Thyroid gland (tissue), 4 donors: Measurements from ENCODE around the gene CLCN2. TPM values are rescaled to one million over a fixed set of nuclear protein-coding genes. Genes with fewer than 3 reads are reported as not detected.

ENCODE experiments used
- DNase-seq, 2 donors: peaks; one replicate each; pipeline ENCODE4 v3.0.0-alpha.2; 2019
- H3K27ac ChIP-seq, 3 donors: fragments of 200-600 bp; sonication (generic); 1 replicate in 2 of 3; 2 replicates in 1 of 3; pipeline ENCODE4 v1.5.1; 2016 to 2019; ENCODE audit warnings: mild to moderate bottlenecking in 1 of 3, moderate library complexity in 1 of 3
- H3K27me3 ChIP-seq: fragments of 200-600 bp; sonication (generic); one replicate; pipeline ENCODE4 v1.5.1; 2019
- H3K36me3 ChIP-seq, 2 donors: fragments of 200-600 bp; sonication (generic); one replicate each; pipeline ENCODE4 v1.5.1; 2016 to 2019
- H3K4me1 ChIP-seq, 2 donors: fragments of 200-600 bp; sonication (generic); one replicate each; pipeline ENCODE4 v1.5.1; 2017 to 2019
- H3K4me3 ChIP-seq, 3 donors: fragments of 200-600 bp; sonication (generic); replicated peaks in 1 of 3; 1 replicate in 2 of 3; 2 replicates in 1 of 3; pipeline ENCODE4 v1.5.1; 2016; ENCODE audit warnings: mild to moderate bottlenecking in 1 of 3
- H3K9me3 ChIP-seq: fragments of 200-600 bp; sonication (generic); one replicate; pipeline ENCODE4 v1.5.1; 2017
- POLR2A ChIP-seq, 2 donors: fragments of 450-650 bp; IDR thresholded peaks; one replicate each; pipeline ENCODE4 v1.6.1; 2017; ENCODE audit warnings: antibody characterized with exemption in 2 of 2, mild to moderate bottlenecking in 2 of 2, moderate library complexity in 1 of 2
- WGBS, 2 donors: methylation state at CpG; one replicate each; pipeline ENCODE4 v1.1.5; 2017; 5-methylcytosine and 5-hydroxymethylcytosine counted together
- intact Hi-C: fragments of 100-400 bp; cut with DNase I; formaldehyde crosslinking; loops from one replicate; pipeline ENCODE4 v1.15.1; 2023
- total RNA-seq, 4 donors: library from RNA; depleted of rRNA; stranded (reverse); fragments of >200 nt; gene quantifications; one replicate each; pipeline ENCODE4 v1.2.3, GENCODE V29; 2016
- TF ChIP-seq, protein P1 (sequence below), 6 experiments: fragments of 200-600 bp in 3 of 6; fragments of 450-650 bp in 3 of 6; sonication (generic) in 3 of 6; IDR thresholded peaks; one replicate each; pipeline ENCODE4 v1.5.1; 2016 to 2019; ENCODE audit warnings: antibody characterized with exemption in 6 of 6, mild to moderate bottlenecking in 2 of 6, inconsistent platforms in 1 of 6, moderate library complexity in 1 of 6

CLCN2 gene
- total RNA-seq, 4 donors from 2014 or later = 4.3 to 7.6 (median 5.2) TPM

DNA sequence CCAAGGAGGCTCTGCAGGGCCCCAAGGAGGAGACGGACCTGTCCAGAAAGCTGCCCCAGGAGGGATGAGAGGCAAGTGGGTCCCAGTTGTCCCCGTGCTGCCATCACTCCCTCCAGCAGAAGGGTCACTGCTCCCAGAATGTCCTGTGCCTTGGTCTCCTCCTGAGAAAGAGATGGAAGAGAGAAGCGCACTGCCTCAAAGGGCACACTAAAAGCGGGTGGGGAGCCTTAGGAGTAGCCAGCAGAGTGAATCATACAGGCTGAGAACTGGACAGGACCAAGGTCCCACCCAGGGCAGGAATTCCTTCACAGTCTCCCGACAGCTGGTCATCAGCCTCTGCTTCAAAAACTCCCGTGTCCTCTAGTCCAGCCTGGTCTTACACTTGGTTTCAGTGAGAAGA, 12.0 kb upstream of the CLCN2 start:
- 79 to 85% methylated on average over 6 of the region's 6 CpGs for WGBS, 2 donors
- Histone ChIP-seq H3K27me3 (no peaks in the 10 kb centered on the region), H3K4me3 (no peak overlapping the region), H3K4me1 (peaks cover 14 to 23% of the 10 kb centered on the region in 2 donors), H3K36me3 (peaks cover 0 to 1% of the 10 kb centered on the region in 2 donors), H3K9me3 (no peaks in the 10 kb centered on the region), H3K27ac (no peak overlapping the region)
- intact Hi-C loops = loop anchor here (5.0 to 10.0 kb wide), 2 partner anchors 139 to 171 kb away; no protein-coding TSS in a partner anchor
- DNase-seq = no peak
- TF ChIP-seq, protein P1, sequence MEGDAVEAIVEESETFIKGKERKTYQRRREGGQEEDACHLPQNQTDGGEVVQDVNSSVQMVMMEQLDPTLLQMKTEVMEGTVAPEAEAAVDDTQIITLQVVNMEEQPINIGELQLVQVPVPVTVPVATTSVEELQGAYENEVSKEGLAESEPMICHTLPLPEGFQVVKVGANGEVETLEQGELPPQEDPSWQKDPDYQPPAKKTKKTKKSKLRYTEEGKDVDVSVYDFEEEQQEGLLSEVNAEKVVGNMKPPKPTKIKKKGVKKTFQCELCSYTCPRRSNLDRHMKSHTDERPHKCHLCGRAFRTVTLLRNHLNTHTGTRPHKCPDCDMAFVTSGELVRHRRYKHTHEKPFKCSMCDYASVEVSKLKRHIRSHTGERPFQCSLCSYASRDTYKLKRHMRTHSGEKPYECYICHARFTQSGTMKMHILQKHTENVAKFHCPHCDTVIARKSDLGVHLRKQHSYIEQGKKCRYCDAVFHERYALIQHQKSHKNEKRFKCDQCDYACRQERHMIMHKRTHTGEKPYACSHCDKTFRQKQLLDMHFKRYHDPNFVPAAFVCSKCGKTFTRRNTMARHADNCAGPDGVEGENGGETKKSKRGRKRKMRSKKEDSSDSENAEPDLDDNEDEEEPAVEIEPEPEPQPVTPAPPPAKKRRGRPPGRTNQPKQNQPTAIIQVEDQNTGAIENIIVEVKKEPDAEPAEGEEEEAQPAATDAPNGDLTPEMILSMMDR (IDR thresholded peaks at IDR 0.05) = no peak
- TF ChIP-seq POLR2A (IDR thresholded peaks at IDR 0.05) = no peak

DNA sequence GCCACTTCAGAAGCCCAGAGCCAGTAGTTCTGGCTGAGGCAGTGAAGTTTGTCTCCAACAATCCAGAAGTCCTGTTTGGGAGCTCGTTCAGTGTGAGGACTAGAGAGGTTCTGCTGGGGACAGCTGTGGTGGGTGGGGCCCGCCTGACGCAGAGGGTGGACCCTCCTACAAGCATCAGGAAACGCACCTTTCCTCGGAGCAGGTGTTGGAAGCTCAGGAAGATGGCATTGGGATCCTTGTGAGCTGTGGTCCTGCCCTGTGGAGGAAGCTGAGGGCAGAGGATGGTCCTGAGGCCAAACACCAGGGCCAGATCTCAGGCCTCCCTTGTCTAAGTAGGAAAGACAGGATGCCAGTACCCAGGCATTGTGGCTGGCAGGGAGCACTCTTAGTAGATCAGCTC, 11.5 kb upstream of the CLCN2 start:
- Histone ChIP-seq H3K27me3 (no peaks in the 10 kb centered on the region), H3K36me3 (peaks cover 0 to 6% of the 10 kb centered on the region in 2 donors), H3K4me1 (peaks cover 15 to 22% of the 10 kb centered on the region in 2 donors), H3K9me3 (no peaks in the 10 kb centered on the region), H3K27ac (no peak overlapping the region), H3K4me3 (no peak overlapping the region)
- 45 to 53% methylated on average over 5 of the region's 5 CpGs for WGBS, 2 donors
- intact Hi-C loops = loop anchor here (5.0 to 10.0 kb wide), 2 partner anchors 139 to 172 kb away; no protein-coding TSS in a partner anchor
- no peak for DNase-seq
- TF ChIP-seq, protein P1 (IDR thresholded peaks at IDR 0.05) = no peak
- no peak for TF ChIP-seq POLR2A (IDR thresholded peaks at IDR 0.05)

DNA sequence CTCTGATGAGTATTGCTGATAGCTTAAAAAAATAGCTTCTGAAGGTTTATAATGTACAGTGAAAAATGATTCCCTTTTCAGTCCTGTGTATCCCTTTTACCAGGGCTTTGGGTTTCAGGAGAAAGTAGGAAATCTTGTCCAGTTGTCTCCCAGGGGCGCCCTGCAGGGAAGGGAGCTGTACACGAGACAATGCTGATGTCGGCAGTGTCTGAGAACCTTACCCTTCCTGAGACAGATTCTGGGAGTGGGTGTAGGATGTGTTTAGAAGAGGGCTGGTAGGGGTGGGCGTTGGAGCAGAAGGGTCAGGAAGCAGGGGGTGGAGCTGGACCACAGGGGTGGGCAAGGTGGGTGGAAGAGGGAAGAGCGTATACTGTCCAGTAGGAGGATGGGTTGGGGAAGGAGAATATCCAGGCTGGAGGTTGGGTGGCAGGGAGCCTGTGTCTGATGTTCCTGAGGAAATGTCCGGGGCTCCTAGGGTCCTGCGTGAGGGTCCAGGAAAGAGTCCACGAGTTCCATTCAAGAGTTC, 11.0 kb upstream of the CLCN2 start:
- Histone ChIP-seq H3K36me3 (peaks cover 0 to 6% of the 10 kb centered on the region in 2 donors), H3K4me3 (no peak overlapping the region), H3K27me3 (no peaks in the 10 kb centered on the region), H3K4me1 (peaks cover 15 to 16% of the 10 kb centered on the region in 2 donors), H3K9me3 (no peaks in the 10 kb centered on the region), H3K27ac (no peak overlapping the region)
- TF ChIP-seq, protein P1 (IDR thresholded peaks at IDR 0.05) = no peak
- no peak for TF ChIP-seq POLR2A (IDR thresholded peaks at IDR 0.05)
- intact Hi-C loops = loop anchor here (5.0 to 10.0 kb wide), 2 partner anchors 140 to 172 kb away; no protein-coding TSS in a partner anchor
- 65 to 69% methylated on average over 8 of the region's 8 CpGs for WGBS, 2 donors
- no peak for DNase-seq

- DNase-seq = peak; percentile 87 to 90
- Histone ChIP-seq H3K27ac (no peak overlapping the region), H3K36me3 (peaks cover 0 to 10% of the 10 kb centered on the region in 2 donors), H3K9me3 (no peaks in the 10 kb centered on the region), H3K4me3 (no peak overlapping the region), H3K27me3 (no peaks in the 10 kb centered on the region), H3K4me1 (peaks cover 15 to 16% of the 10 kb centered on the region in 2 donors)
- intact Hi-C loops = loop anchor here (5.0 to 10.0 kb wide), 2 partner anchors 141 to 173 kb away; no protein-coding TSS in a partner anchor
- TF ChIP-seq, protein P1 (IDR thresholded peaks at IDR 0.05) = peak; percentile 78 to 97 (median 96)
- no peak for TF ChIP-seq POLR2A (IDR thresholded peaks at IDR 0.05)
- WGBS, 2 donors = 42 to 48% methylated on average over 5 of the region's 5 CpGs
These were observed 10.2 kb upstream of the CLCN2 start for GRCh38 chr3:184371570-184372018.

- Histone ChIP-seq H3K27me3 (no peaks in the 10 kb centered on the region), H3K27ac (peak overlapping the region in 1 of 3 donors; percentile 51), H3K4me3 (no peak overlapping the region), H3K9me3 (no peaks in the 10 kb centered on the region), H3K4me1 (peaks cover 25 to 28% of the 10 kb centered on the region in 2 donors), H3K36me3 (peaks cover 3 to 11% of the 10 kb centered on the region in 2 donors)
- 49 to 51% methylated on average over 3 of the region's 3 CpGs for WGBS, 2 donors
- TF ChIP-seq, protein P1 (IDR thresholded peaks at IDR 0.05) = no peak
- TF ChIP-seq POLR2A (IDR thresholded peaks at IDR 0.05) = no peak
- intact Hi-C loops = no loop called here
- DNase-seq = peak; percentile 63 to 75
These were observed 7.3 kb upstream of the CLCN2 start for GRCh38 chr3:184368586-184369183.
